HG02981 (cell line): ENCODE data around the gene VLDLR.
"Not testable (repeated sequence)": the region's sequence is repeated elsewhere in the genome, so short reads cannot be mapped to it uniquely, and the experiment has no call there.

ENCODE experiments used
- ATAC-seq: cut with Tn5 transposase; IDR thresholded peaks from one replicate; pipeline ENCODE4 v1.9.1; 2021; ENCODE audit warnings: mild to moderate bottlenecking, moderate library complexity; ENCODE audit not compliant: unreplicated experiment

VLDLR gene

DNA sequence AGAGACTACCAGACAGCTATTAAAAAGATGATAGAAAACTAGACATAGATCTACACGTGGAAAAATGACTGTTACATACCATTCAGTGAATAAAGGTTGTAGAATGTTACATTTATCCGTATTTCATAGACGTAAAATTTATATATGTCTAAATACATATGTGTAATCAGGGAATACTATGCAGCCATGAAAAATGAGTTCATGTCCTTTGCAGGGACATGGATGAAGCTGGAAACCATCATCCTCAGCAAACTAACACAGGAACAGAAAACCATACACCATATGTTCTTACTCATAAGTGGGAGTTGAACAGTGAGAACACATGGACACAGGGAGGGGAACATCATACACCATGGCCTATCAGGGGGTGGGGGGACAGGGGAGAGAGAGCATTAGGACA is 85.7 kb downstream of the VLDLR start:
- ATAC-seq, result not testable (repeated sequence)
